IMR-90 (cell line): Measurements from ENCODE around the gene SESN1.

ENCODE experiments used
- CTCF ChIP-seq: conservative IDR thresholded peaks from 2 replicates; pipeline ENCODE4 v1.5.1; 2012; ENCODE audit warnings: mild to moderate bottlenecking, low read depth, low read length, improper control_type of control experiment
- POLR2A ChIP-seq: IDR thresholded peaks from 2 replicates; pipeline ENCODE4 v1.6.1; 2012; ENCODE audit warnings: mild to moderate bottlenecking, low read depth, low read length
- RCOR1 ChIP-seq: IDR thresholded peaks from 2 replicates; pipeline ENCODE4 v1.6.1; 2012; ENCODE audit warnings: mild to moderate bottlenecking, low read length, improper control_type of control experiment; ENCODE audit not compliant: insufficient replicate concordance
- RFX5 ChIP-seq: IDR thresholded peaks from 2 replicates; pipeline ENCODE4 v1.8.0; 2012; ENCODE audit warnings: low read depth, mild to moderate bottlenecking, low read length, moderate library complexity
- SMC3 ChIP-seq: fragments of 150-350 bp; IDR thresholded peaks from 2 replicates; pipeline ENCODE4 v1.6.1; 2016; ENCODE audit warnings: low read depth, mild to moderate bottlenecking, antibody characterized with exemption, low read length, moderate library complexity

DNA sequence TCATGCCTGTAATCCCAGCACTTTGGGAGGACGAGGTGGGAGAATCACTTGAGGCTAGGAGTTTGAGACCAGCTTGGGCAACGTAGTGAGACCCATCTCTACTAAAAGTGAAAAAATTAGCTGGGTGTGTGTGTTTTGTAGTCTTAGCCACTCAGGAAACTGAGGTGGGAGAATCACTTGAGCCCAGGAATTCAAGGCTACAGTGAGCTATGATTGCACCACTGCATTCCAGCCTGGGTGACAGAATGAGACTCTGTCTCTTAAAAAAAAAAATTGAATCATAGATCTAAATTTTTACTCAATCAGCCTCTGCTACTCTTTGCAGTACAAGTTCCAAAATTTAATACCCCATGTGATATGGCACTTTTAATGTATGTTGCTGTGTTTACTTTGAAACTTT, 124.9 kb downstream of the SESN1 start:
- TF ChIP-seq CTCF (no peak), RFX5 (no peak), POLR2A (no peak), SMC3 (no peak), RCOR1 (no peak)
